GM18498 (cell line): Measurements from ENCODE around the gene CPPED1.
"Not testable (repeated sequence)": the region's sequence is repeated elsewhere in the genome, so short reads cannot be mapped to it uniquely, and the experiment has no call there.

Source experiments
- ATAC-seq: cut with Tn5 transposase; IDR thresholded peaks from one replicate; pipeline ENCODE4 v1.9.1; 2021; ENCODE audit warnings: mild to moderate bottlenecking, moderate library complexity; ENCODE audit not compliant: unreplicated experiment

Gene CPPED1

GRCh38 chr16:12803203-12804093, at the start of gene CPPED1:
Gene CPPED1 (minus strand): TSS chr16:12803887. CDS start chr16:12803776, 111 bp downstream.
- ATAC-seq: peak; percentile 91

GRCh38 chr16:12850186-12850585, 46.5 kb upstream of the CPPED1 start:
- no peak for ATAC-seq

- no peak for ATAC-seq
Observed at GRCh38 chr16:12846592-12846991, 42.9 kb upstream of the CPPED1 start.

GRCh38 chr16:12845282-12845681, 41.6 kb upstream of the CPPED1 start:
- no peak for ATAC-seq

- ATAC-seq: no peak
Observed at GRCh38 chr16:12837756-12838155, 34.1 kb upstream of the CPPED1 start.

- no peak for ATAC-seq
Observed at GRCh38 chr16:12837291-12837690, 33.6 kb upstream of the CPPED1 start.

GRCh38 chr16:12833926-12834325, 30.2 kb upstream of the CPPED1 start:
- ATAC-seq: no peak

GRCh38 chr16:12829096-12829888, 25.6 kb upstream of the CPPED1 start:
- no peak for ATAC-seq

- no peak for ATAC-seq
Observed at GRCh38 chr16:12828206-12828605, 24.5 kb upstream of the CPPED1 start.

GRCh38 chr16:12826559-12826958, 22.9 kb upstream of the CPPED1 start:
- ATAC-seq: no peak

GRCh38 chr16:12819126-12820117, 15.7 kb upstream of the CPPED1 start:
- no peak for ATAC-seq

- ATAC-seq: no peak
Observed at GRCh38 chr16:12818326-12818725, 14.6 kb upstream of the CPPED1 start.

- not testable (repeated sequence) for ATAC-seq
Observed at GRCh38 chr16:12816791-12817214, 13.1 kb upstream of the CPPED1 start.

GRCh38 chr16:12815361-12815760, 11.7 kb upstream of the CPPED1 start:
- ATAC-seq: no peak

- not testable (repeated sequence) for ATAC-seq
Observed at GRCh38 chr16:12813734-12814133, 10.0 kb upstream of the CPPED1 start.

GRCh38 chr16:12813321-12813720, 9.6 kb upstream of the CPPED1 start:
- not testable (repeated sequence) for ATAC-seq

- no peak for ATAC-seq
Observed at GRCh38 chr16:12811441-12812383, 8.0 kb upstream of the CPPED1 start.

- no peak for ATAC-seq
Observed at GRCh38 chr16:12805066-12805465, 1.4 kb upstream of the CPPED1 start.

- no peak for ATAC-seq
Observed at GRCh38 chr16:12804395-12804794, 708 bp upstream of the CPPED1 start.
